Measurements from ENCODE around the gene LRCH3.
A peak's percentile ranks its signal among the peaks of the same experiment; 100 is the strongest.

The LRCH3 gene

GRCh38 chr3:197793247-197793646, 2.2 kb downstream of the LRCH3 start:
- peak; percentile 21 for DNase-seq (ENCODE audit: low spot score)

DNA sequence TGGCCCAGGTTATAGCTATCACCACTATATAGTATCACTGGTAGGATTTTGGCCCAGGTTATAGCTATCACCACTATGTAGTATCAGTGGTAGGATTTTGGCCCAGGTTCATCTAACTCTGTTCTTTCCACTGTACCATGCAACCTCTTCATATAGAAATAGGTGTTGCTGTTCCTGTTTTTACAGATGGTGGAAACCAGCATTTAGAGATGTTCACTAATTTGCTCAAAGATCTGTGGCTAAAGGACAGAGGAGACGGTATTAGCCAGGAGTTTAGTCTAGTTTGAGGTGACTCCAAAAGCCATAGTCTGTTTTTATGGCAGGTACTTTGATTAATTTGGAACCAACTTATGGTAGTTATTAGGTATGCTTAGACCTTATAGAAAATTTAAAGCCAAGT, 3.1 kb downstream of the LRCH3 start:
- DNase-seq (ENCODE audit: low spot score) = no peak

- no peak for DNase-seq (ENCODE audit: low spot score)
These were observed 4.1 kb downstream of the LRCH3 start for GRCh38 chr3:197795200-197795599.

DNA sequence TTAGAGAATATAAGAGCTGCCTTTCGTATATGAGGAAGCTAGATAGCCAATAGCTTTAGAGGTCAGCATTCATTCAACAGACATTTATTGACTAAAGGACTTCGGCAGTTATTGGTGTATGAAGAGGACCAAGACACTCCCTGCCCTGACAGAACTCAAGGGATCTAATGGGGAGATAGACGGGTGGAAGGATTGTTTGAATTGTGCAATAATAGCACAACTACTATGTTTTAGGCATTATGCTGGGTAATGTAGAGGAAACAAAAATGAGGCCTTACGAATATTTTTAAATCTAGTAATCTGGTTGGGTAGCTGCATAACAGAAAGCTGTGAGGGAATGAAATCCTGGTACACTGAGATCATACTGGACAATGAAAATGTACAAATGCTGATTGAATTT, 5.0 kb downstream of the LRCH3 start:
- no peak for DNase-seq (ENCODE audit: low spot score)

DNA sequence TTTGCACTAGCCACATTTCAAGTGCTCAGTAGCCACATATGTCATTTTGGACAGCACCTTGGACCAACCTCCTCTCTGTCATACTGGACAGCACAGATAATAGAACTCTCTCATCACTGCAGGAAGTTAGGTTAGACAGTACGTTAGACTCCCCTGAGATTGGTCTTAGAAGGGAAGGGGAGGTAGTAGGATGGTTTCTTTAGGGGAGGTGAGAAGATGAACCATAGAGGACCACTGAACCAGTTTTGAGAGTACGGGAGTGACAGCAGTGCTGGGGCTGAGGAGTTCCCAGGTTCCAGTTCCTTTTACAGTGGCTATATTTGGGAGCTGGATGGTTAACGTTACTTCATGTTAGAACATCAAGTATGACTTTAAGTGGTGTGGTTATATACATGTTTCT, 7.8 kb downstream of the LRCH3 start:
- no peak for DNase-seq (ENCODE audit: low spot score)

DNA sequence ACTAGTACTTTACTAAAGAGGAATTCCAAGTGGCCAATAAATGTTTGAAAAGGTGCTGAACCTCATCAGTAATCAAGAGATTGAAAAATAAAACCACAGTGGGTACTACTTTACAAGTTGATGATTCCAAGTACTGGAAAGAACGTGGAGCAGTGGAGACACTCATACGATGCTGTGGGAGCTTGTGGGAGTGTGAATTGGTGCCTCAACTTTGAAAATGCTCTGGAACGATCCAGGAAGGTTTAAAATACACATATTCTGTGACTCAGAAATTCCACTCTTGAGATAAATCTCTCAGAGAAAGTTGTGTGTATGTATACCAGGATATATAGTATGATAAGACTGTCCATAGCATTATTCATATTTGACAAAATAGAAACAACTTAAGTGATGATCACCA, 9.3 kb downstream of the LRCH3 start:
- no peak for DNase-seq (ENCODE audit: low spot score)

DNA sequence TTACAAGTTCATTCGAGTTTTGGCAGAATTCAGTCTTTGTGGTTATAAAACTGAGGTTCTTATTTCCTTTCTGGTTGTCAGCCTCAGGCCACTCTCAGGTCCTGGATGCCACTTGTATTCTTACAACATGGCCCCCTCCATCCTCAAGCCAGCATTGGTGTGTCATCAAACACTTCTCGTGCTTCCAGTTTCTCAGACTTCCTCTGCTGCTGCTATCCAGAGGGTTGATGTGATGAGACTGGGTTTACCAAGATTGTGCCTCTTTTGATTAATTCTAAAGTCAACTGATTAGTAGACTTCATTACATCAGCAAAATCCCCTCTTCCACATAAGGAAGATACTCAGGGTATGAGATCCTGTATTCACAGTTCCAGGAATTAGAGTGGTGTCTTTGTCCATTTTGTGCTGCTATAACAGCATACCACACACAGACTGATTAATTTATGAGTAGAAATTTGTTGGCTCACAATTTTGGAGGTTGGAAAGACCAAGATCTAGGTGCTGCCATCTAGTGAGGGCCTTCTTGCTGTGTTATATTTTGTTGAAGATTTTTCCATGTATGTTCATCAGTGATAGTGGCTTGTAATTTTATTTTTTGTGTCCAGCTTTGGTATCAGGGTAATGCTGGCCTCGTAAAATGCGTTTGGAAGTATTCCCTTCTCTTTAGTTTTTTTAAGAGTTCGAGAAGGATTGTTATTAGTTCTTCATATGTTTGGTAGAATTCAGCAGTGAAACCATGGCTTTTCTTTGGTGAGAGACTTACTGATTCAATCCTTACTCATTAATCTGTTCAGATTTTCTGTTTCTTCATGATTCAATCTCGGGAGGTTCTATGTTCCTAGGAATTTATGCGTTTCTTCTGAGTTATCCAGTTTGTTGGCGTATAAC, 11.1 kb downstream of the LRCH3 start:
- peak; percentile 29 for DNase-seq (ENCODE audit: low spot score)

DNA sequence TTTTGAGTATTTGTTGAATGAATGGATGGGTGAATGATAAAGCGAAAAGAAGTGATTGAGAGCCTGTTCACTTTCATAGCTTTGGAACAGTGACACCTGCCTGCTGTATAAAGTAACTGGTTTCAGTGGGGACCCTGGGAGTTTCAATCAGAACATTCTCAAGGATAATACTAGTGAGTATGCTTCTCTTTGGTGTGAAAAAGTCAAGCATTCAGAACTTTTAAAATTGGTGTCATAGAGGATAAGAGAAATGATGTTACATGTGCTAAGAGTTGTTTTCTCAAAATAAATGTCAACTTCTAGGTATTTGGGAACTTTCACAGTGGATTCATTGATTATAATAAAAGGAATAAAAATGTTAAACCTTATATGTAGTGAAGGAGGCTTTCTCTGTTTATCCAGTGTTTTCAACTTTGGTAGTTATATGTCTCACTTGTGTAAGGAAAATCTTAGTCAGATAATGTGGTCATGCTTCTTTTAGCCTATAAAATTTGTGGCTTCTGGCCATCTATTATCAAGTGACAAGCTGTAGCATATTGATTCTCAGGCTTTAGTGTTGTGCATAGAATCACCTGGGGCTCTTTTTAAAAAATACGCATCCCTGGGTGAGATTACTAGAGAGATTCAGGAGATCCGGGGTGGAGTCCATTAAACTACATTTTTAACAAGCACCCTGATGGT, 11.9 kb downstream of the LRCH3 start:
- DNase-seq (ENCODE audit: low spot score) = no peak

DNA sequence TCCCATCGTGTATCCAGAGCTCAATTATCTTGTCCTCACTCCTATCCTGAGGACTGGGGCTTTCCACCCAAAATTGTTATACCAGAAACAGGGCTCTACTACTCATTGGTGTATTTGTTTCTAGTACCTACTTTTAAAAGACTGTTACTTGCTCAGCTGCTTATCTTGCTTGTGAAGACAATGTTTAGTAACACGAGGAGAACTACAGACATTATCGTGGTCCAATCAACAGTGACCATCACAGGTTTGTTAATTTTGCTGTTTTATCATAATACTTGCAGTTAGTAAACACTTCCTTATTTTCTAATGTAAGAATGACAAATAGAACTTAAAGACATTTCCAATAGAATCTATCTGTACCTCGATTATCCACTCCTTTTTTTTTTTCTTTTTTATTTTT, 13.5 kb downstream of the LRCH3 start:
- DNase-seq (ENCODE audit: low spot score) = no peak

GRCh38 chr3:197807969-197808587, 17.0 kb downstream of the LRCH3 start:
- no peak for DNase-seq (ENCODE audit: low spot score)

GRCh38 chr3:197809356-197810020, 18.4 kb downstream of the LRCH3 start:
- DNase-seq (ENCODE audit: low spot score) = no peak

- no peak for DNase-seq (ENCODE audit: low spot score)
These were observed 19.8 kb downstream of the LRCH3 start for GRCh38 chr3:197810901-197811300.

- DNase-seq (ENCODE audit: low spot score) = no peak
These were observed 20.3 kb downstream of the LRCH3 start for GRCh38 chr3:197811343-197811742.

GRCh38 chr3:197814372-197814771, 23.3 kb downstream of the LRCH3 start:
- DNase-seq (ENCODE audit: low spot score) = no peak

DNA sequence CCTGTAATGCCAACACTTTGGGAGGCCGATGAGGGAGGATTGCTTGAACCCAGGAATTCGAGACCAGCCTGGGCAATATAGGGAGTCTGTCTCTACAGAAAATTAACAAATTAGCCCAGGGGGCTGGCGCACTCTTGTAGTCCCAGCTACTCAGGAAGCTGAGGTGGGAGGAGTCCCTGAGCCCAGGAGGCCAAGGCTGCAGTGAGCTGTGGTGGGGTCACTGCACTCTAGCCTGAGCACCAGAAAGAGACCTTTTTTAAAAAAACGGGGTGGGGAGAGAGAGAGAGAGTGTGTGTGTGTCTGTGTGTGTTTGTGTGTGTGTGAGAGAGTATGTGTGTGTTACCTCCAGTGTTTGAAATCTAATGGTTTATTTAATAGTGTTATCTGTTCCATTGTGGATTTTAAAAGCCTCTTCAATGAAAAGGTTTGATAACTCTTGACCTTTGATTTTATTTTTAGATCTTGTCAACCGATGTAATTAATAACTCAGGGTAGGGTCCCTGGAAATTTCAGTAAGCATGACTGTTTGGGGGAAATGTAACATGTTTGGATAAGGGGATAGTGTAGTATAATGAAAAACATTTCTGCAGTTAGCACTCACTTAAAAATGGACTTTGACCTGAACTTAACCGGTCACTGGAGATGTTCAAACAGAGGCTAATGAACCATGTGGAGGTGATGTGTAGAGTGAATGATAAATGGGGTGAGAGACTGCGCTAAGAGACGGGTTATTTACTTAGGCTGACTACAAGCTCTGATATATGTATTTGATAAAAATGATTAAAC, 29.7 kb downstream of the LRCH3 start:
- no peak for DNase-seq (ENCODE audit: low spot score)

DNA sequence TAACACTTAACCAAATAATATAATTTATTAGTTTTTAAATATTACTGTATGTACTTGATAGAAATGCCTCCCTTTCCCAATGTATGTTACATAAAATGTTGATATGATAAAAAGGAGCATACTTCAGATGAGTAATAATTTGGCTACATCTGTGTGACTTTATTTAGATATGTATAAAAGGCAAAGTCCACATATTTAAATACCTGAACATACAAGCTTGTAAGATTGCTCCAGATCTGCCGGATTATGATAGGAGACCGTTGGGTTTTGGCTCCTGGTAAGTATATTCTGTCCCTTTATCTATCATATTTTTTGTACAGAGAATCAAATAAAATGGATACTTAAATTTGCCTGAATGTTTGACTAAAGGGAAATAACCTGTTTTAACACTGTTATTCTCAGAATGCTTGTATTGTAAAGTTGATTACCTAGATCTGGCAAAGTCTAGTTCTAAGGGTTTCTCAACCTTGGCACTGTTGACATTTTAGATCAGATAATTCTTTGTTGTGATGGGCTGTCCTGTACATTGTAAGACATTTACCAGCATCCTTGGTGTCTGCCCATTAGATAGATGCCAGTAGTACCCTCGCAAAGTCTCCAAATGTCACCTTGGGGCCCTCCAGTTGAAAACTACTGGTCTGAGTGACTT, 38.5 kb downstream of the LRCH3 start:
- DNase-seq (ENCODE audit: low spot score) = no peak

- DNase-seq (ENCODE audit: low spot score) = no peak
These were observed 39.4 kb downstream of the LRCH3 start for GRCh38 chr3:197830308-197830966.

DNA sequence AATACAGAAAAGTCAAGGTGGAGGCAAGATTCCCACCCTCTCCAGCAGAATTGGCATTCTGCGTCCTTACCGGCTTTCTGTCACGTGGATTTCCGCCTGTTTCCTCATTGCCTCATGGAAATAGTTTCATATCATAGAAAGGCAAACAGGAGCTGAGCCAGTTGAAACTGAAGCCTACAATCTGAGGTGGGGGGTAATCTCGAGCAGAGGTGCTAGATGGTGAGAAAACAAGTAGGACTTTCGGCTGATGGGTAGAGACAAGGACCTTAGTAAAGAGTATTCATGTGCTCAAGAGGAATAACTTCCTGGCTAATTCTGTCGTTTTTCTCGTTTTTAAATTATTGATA, 39.9 kb downstream of the LRCH3 start:
- no peak for DNase-seq (ENCODE audit: low spot score)

DNA sequence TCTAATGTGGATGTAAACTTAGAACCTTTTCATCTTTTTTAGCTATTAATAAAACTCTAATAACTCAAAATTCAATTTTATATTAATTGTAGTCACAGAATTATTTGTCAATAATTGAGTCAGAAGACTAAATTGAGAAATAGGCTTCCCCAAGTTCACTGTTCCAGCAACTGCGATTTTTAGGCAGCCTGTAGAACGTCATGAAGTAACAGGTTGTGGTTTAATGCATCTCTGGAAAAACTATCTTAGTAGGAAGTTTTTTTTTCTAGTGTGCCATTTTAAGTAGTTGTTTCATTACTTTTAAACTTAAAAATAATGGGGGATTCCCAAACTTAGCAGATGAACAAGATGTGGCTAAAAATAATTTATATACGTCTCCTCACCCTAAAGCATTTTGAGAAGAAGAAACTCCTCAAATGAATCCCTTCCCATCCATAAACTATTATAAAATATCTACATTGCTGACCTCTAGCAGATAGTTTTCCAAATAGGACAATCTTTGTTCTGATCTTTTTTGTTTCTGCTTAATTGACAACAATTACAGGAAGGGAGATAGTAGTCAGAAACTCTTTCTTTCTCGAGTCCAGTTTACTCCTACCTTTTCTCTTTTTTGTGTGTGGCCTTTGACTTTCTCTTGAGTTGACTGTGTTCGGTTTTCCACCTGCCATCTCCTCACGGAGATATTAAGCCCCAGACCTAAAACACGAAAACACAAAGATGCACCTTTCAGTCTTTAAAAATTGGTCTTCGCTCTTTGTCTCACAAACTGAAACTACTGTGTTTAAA, 43.1 kb downstream of the LRCH3 start:
- no peak for DNase-seq (ENCODE audit: low spot score)

DNA sequence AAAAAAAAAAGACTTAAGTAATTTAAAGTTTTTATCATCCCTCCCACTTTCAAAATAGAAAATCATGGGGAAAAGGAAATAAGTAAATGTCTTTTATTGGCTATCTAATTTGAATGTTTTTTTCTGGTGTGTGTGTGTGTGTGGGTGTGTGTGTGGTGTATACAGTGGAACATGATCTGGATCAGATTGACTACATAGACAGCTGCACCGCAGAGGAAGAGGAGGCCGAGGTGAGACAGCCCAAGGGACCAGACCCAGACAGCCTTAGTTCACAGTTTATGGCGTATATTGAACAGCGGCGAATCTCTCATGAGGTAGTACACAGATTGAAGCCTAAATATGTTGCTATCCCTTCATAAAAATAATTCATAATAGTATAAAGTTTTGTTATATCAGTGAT, 44.5 kb downstream of the LRCH3 start:
- DNase-seq (ENCODE audit: low spot score) = no peak

Measured in CD4-positive, alpha-beta T cell treated with Interleukin-6 at 100 ng/mL for 8 hours (primary cell).